Esophagus muscularis mucosa (tissue), 4 donors: ENCODE data around the gene TM6SF1.

ENCODE experiments used
- EP300 ChIP-seq: sonication (generic); formaldehyde crosslinking; IDR thresholded peaks from one replicate; pipeline ENCODE4 v1.6.1; 2017; ENCODE audit warnings: antibody characterized with exemption
- POLR2A ChIP-seq: fragments of 450-650 bp; IDR thresholded peaks from one replicate; pipeline ENCODE4 v1.6.1; 2017; ENCODE audit warnings: antibody characterized with exemption, moderate library complexity, mild to moderate bottlenecking, low read depth
- POLR2AphosphoS5 ChIP-seq, 2 donors: sonication (generic); formaldehyde crosslinking; IDR thresholded peaks; one replicate each; pipeline ENCODE4 v1.6.1; 2017; ENCODE audit warnings: antibody characterized with exemption in 2 of 2
- TF ChIP-seq, protein P1 (sequence below), 3 experiments: fragments of 200-600 bp in 2 of 3; fragments of 450-650 bp in 1 of 3; sonication (generic) in 2 of 3; IDR thresholded peaks; one replicate each; pipeline ENCODE4 v1.5.1; 2017 to 2019; ENCODE audit warnings: antibody characterized with exemption in 3 of 3, mild to moderate bottlenecking in 2 of 3, moderate library complexity in 1 of 3

DNA sequence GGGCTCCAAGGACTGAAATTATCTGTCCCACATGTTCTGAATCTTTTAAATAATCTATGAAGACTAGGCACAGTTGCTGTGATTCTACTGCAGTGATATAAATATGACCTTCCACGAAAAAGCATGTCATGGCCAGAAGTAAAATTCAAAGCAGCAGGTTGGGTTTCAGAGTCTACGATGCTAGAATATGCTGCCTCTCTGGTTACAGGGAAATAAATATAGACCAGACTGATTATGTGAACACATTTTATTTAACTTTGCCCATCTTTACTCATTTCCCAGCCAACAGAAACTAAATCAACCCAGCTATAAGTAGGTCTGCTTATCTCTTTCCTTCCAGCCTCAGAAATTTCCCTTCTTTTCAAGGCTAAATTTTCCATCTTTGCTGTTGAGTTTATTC, 19.9 kb upstream of the TM6SF1 start:
- TF ChIP-seq, protein P1, sequence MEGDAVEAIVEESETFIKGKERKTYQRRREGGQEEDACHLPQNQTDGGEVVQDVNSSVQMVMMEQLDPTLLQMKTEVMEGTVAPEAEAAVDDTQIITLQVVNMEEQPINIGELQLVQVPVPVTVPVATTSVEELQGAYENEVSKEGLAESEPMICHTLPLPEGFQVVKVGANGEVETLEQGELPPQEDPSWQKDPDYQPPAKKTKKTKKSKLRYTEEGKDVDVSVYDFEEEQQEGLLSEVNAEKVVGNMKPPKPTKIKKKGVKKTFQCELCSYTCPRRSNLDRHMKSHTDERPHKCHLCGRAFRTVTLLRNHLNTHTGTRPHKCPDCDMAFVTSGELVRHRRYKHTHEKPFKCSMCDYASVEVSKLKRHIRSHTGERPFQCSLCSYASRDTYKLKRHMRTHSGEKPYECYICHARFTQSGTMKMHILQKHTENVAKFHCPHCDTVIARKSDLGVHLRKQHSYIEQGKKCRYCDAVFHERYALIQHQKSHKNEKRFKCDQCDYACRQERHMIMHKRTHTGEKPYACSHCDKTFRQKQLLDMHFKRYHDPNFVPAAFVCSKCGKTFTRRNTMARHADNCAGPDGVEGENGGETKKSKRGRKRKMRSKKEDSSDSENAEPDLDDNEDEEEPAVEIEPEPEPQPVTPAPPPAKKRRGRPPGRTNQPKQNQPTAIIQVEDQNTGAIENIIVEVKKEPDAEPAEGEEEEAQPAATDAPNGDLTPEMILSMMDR (IDR thresholded peaks at IDR 0.05) = no peak
- TF ChIP-seq POLR2AphosphoS5 (IDR thresholded peaks at IDR 0.05) = no peak
- no peak for TF ChIP-seq EP300
- no peak for TF ChIP-seq POLR2A
